ENCODE measurements around the gene TRIM67. TPM values are rescaled to one million over a fixed set of nuclear protein-coding genes. Genes with fewer than 3 reads are reported as not detected.

Gene TRIM67
- total and polyA plus RNA-seq, 12 donors = 0.05 to 0.28 (median 0.11) TPM; not detected in 8

- DNase-seq = no peak
- 87 to 91% methylated on average over 11 of the region's 11 CpGs for WGBS, 2 donors
- no peak for ATAC-seq
- Histone ChIP-seq H3K9me3 (no peaks in the 10 kb centered on the region), H3K27ac (no peak overlapping the region), H3K4me3 (no peak overlapping the region), H3K4me1 (no peaks in the 10 kb centered on the region), H3K36me3 (peaks cover 0 to 40% (median 21%) of the 10 kb centered on the region in 9 donors), H3K27me3 (peaks cover 0 to 17% (median 0%) of the 10 kb centered on the region in 7 donors)
- intact Hi-C loops (cut with DNase I) = no loop called here
- no peak for TF ChIP-seq CTCF (IDR thresholded peaks at IDR 0.05)
Observed at GRCh38 chr1:231220801-231221200, 58.9 kb downstream of the TRIM67 start.

GRCh38 chr1:231226156-231226555, 64.3 kb downstream of the TRIM67 start:
- Histone ChIP-seq H3K27me3 (no peaks in the 10 kb centered on the region), H3K4me3 (no peak overlapping the region), H3K9me3 (no peaks in the 10 kb centered on the region), H3K27ac (no peak overlapping the region), H3K36me3 (peaks cover 0 to 93% (median 44%) of the 10 kb centered on the region in 9 donors), H3K4me1 (no peaks in the 10 kb centered on the region)
- DNase-seq = no peak
- WGBS, 2 donors = 95 to 96% methylated on average over 7 of the region's 7 CpGs
- no peak for TF ChIP-seq CTCF (IDR thresholded peaks at IDR 0.05)
- no peak for ATAC-seq
- intact Hi-C loops (cut with DNase I) = no loop called here

- Histone ChIP-seq H3K36me3 (peaks cover 0 to 78% (median 16%) of the 10 kb centered on the region in 9 donors), H3K4me3 (no peak overlapping the region), H3K4me1 (peaks cover 0 to 10% (median 8%) of the 10 kb centered on the region in 9 donors), H3K27ac (no peak overlapping the region), H3K27me3 (no peaks in the 10 kb centered on the region), H3K9me3 (no peaks in the 10 kb centered on the region)
- no peak for ATAC-seq
- intact Hi-C loops (cut with DNase I) = no loop called here
- DNase-seq = no peak
- 96% methylated on average over 10 of the region's 10 CpGs for WGBS, 2 donors
- TF ChIP-seq CTCF (IDR thresholded peaks at IDR 0.05) = no peak
Observed at GRCh38 chr1:231231511-231231910, 69.7 kb downstream of the TRIM67 start.

GRCh38 chr1:231232870-231233734, 71.2 kb downstream of the TRIM67 start:
- DNase-seq (no peak), ATAC-seq (no peak)
- no peak overlapping the region for H3K27ac ChIP-seq
- no peak for TF ChIP-seq CTCF (IDR thresholded peaks at IDR 0.05)
- intact Hi-C loops (cut with DNase I) = no loop called here
- H3K4me3 ChIP-seq = no peak overlapping the region
- WGBS, 2 donors = 94% methylated on average over 14 of the region's 14 CpGs
- H3K36me3 ChIP-seq = peaks cover 0 to 78% (median 11%) of the 10 kb centered on the region in 9 donors
- no peaks in the 10 kb centered on the region for H3K27me3 ChIP-seq
- H3K9me3 ChIP-seq = no peaks in the 10 kb centered on the region
- H3K4me1 ChIP-seq = peaks cover 0 to 22% (median 12%) of the 10 kb centered on the region in 9 donors

Data from heart right ventricle (tissue), 16 donors.